Activated T-cell treated with anti-CD3 and anti-CD28 coated beads for 48 hours (primary cell): ENCODE data around the gene DRC7.
"Not testable (repeated sequence)": the region's sequence is repeated elsewhere in the genome, so short reads cannot be mapped to it uniquely, and the experiment has no call there.

Experiments used
- DNase-seq: peaks from one replicate; pipeline ENCODE4 v3.0.0-alpha.2; 2020; ENCODE audit warnings: low read depth

The DRC7 gene

DNA sequence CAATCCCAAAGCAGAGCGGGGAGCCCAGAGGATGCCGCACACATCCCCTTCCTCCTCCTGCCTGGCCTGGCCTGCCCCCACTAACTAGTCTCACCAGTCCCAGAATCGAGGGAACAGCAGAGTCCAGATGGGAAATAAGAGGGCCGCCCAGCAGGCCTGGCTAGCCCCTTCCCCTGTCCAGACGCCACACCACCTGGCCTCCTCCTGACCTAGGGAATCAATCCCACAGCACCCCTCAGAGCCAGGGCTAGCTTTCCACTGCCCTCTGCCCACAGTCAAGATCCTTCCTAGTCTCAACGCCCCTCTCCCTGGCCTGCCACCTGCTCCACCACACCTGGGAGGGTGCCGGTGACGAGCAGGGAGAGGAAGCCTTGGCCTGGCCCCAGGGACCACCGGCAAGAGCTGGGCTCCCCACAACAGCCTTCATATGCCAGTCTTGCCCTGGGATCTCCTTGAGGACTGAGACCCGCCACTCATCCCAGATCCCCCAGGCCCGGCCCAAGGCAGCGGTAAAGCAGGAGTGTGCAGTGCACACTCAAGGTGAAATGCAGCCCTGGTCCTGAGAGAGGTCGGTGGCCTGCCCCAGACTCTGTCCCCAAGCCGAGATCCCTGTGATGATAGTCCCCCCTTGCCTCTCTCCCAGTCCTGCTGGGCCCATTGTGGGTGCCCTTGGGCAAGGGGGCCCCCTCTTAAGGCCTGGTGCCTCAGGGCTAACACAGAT lies 68.8 kb downstream of the DRC7 start:
- no peak for DNase-seq

DNA sequence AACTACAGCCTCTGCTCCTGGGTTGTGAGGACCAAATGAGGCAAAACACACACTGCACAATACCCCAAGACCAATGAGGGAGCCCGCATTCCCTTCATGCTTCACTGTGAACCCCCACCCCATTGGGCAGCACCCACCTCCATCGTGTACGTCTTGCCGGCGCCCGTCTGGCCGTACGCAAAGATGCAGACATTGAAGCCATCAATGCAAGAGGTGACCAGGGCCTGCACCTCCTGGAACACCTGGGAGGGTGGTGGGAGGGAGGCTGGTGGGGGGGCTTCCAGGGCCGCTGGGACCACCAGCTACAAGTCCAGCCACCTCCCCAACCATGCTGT lies 69.4 kb downstream of the DRC7 start:
- no peak for DNase-seq

DNA sequence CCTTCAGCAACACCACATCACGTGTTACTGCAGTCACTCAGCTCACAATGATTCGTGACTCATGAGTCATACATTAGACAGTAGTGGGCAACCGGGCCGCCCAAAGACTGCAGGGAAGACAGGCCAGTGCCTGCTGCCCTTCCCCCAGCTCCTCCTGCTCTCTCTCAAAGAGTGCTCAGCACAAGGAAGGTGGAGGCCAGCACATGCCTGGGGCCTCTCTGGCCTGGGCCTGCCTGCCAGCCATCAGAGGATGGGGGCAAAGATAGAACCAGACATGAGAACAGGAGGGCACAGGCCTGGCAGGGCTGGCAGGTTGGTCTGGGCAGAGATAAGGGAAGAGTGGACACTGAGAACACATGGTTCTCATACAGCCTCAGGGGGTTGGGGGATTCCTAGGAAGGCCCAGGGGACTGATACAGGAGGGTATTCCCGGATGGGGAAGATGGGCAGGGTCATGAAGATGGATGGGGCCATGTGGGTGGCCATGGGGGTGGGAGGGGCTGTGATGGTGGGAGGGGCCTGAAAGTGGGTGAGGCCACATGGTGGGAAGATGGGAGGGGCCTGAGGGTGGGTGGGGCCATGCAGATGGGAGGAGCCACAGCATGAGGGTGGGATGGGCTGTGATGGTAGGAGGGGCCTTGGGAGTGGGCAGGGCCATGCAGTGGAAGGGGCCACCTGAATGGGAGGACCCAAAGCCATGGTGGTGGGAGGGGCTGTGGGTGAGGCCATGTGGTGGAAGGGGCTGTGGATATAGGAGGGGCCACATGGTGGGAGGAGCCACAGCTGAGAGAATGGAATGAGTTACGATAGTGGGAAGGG lies 69.9 kb downstream of the DRC7 start:
- peak; percentile 38 for DNase-seq

DNA sequence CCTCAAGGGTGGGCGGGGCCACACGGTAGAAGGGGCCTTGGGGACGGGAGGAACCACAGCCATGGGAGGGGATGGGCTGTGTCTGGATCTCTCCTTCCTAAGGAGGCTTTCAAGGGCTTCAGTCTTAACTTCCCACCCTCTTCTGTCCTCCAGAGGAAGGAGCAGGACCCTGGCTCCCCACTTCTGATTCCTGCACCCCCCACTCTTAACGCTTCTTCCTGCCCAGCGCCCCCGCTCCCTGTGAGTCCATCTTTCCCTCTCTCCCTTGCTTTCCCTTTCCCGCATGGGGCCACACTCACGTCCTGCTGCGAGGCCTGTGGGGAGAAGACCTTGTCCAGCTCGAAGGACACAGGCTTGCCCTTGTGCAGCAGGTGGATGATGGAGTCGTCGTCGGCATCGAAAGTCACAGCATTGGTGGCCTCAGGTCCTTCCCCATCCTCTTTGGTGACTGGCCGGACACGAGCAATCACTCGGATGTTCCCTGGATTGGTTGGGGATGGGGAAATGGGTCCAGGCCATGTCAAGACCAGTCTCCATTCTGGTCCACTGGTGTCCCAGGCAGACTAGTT lies 70.6 kb downstream of the DRC7 start:
- no peak for DNase-seq

DNA sequence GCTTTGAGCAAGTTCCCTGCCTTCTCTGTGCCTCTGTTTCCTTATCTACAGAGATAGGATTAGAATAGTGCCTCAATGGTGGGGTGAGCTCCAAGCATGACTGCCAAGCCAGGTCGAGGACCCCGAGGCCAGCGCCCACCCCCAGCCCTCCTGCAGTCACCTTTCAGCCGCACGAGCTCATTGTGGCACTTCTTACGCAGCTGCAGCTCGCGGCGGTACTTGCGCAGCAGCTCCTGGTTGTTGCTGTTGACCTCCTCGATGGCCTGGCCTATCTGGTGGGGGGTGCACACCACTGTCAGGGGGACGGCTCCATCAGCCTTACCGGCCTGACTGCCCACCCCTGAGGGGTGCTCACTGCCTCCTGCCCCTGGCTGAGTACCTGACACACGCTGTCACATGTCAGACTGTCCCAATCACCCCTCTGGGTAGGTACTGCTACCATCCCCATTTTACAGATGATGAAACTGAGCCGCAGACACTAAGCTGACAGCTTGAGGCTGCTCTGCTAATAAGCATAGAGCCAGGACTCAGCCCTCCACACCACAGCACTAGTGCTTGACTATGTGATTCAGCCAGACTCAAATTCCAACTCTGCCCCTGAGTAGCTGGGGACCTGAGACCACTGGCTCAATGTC lies 72.2 kb downstream of the DRC7 start:
- DNase-seq, result no peak

DNA sequence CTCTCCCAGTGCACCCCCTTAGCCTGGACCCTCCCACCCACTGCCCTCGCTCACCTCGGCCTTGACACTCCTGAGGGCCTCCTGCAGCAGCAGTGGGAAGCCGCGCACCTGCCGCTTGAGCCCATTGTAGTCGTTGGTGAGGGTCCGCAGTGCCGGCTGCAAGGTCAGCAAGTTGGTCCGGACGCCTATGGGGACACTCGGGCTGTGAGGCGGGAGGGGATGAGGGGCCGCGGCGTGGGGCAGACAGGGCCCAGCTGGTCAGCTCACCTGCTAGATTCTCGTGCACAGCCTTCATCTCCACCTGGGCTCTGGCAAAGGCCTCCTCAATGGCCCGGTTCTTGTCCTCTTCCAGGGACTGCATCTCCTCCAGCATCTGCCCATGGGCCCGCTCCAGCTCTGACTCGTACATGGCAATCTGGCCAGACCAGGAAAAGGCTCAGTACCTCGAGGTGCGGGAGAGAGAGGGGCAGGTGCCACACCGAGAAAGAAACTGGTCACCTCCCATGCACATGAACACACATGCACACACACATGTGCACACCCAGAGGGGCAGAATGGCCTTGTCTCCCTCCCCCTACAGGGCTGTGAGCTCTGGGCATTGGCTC lies 75.0 kb downstream of the DRC7 start:
- no peak for DNase-seq

DNA sequence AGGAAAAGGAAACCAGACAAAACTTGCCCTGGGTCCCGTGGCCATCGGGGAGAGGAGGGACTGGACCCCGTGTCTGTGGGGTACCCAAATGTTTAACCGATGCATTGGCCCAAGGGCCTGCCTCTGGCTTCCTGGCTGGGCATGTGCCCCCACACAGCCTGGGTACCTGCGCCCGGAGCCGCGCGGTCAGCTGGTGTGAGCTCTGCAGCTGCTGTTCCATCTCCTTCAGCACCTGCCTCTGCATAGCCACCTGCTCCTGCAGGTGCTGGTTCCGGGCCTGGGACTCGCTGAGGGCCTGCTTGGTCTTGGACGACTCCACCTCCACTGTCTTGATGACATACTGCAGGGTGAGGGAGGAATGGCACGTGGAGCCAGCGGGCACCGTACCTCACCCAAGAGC lies 75.8 kb downstream of the DRC7 start:
- DNase-seq, result no peak

DNA sequence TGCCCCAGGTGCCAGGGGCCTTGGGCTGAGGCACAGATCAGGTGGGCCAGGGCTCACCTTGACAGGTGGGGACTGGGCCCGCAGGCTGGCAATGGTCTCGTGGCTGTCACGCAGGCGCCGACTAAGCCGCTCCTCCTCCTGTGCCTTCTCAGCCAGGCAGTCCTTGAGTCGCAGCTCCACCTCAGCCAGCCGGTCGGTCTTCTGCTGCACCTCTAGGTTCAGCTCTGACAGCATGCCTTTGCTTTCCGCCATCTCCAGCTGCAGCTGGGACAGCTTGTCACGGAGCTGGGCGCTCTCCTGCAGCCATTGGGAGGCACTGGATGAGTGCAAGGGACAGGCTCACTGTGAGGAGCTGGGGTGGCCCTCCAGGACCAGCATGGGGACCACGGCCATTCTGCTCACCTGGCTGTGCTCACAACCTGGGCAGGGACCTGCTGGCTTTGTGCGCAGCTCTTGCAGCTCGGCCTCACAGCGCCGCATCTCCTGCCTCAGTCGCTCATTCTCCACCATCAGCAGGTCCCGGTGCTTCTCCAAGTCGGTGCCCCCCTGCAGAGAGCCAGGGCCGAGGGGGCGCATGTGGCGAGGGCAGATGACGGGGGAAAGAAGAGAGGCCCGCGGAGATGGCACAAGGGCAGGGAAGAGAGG lies 76.7 kb downstream of the DRC7 start:
- no peak for DNase-seq

DNA sequence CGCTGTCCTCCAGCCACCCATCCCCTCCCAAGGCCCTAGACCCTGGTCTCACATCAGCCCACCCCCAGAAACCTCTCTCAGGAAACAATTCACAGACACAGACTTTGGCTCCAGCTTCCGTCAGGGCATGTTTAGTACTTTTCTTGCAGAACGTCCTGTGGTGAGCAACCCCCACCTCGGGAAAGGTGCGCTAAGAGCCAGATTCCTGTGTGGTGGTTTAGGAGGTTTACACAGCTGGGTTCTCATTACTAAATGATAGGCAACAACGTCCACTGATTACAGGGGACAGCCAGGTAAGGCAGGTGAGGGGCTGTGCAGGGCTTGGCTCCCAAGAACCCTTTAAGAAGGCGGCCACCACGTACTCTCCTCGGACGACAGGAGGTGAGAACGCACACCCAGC lies 78.4 kb downstream of the DRC7 start:
- no peak for DNase-seq

DNA sequence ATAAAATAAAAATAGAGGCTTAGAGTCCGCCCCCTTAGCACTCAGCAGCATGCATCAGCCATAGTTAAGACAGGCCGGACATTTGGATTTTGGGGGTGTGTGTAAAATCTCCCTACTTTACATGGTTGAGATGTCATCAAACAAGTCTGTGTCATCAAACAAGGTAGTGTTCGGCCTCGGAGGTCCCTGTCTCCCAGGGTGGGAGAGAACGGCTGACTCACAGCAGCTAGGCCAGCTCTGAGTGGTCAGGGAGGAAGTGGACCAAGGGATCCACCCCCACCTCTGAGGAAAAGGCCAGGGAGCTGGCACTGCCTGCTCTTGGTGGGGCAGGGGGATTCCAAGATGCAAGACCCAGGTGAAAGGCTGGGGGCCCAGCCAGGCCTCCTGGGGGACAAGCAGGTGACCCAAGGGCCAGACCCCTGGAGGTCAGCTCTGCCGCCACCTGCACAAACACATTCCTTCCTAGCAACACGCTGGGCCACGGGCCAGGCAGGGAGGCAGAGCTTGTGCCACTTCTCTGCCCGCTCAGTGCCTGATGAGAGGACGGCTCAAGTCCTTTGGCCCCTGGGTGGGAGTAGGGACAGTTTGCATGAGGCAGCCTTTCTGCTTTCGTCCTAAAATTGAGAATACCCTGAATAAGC lies 79.2 kb downstream of the DRC7 start:
- DNase-seq, result no peak

DNA sequence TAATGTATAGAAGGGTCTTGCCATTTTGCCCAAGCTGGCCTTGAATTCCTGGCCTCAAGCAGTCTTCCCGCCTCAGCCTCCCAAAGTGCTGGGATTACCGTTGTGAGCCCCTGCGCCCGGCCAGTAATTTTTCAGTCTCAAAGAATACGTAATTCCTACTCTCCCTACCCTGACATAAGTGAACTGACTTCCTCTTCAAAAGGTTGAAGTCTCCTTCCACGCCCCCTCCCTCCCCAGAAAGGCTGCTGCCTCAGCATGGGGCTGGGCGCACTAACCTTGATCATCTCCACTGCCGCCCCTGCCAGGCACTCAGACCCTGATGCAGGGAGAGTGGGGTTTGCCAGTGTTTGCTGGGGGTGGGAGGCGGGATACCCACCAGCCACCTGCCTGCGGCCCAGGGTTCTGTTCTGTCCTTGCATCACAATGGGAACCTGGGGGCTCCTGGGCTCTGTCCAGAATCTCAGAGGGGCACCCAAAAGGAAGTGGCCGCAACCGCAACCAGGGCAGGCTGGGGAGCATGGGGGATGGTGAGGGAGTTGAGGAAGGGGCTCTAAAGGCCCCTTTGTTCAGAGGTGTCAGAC lies 80.2 kb downstream of the DRC7 start:
- no peak for DNase-seq

DNA sequence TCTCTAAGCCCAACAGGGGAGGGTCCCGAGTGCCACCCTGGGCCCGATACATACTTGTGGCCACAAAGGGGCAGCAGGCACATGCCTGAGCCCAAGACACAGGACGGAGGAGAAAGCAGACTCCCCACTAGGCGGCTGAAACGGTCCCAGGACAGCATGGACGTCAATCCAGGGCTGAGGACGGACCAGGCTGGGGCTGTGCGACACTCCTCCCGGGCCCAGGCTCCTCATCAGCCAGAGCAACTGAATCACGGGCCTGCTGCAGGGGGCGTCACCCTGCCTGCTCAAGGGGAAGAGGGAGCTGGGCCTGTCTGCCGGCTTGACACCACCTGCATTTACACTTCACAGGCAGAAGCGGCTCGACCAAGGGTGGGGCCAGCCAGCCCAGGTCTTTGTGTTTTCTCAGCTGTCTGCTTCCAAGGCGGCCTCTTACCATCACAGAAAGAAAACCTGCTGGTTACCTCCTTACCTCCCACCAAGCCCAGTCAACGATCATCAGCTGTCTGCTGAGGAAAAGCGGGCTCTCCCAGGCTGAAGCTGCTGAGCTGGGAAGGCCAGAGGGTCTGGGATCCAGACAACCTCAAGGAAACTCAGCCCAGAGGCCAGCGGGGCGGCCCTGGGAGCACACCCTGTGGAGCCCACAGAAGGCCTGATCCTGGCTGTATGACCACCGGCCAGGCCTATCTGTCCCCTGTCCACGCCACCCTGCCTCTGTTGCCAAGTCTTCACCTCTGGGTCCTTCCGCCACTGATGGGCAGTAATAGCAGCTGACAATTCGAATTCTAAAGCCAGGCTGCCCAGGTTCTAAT lies 81.3 kb downstream of the DRC7 start:
- no peak for DNase-seq

DNA sequence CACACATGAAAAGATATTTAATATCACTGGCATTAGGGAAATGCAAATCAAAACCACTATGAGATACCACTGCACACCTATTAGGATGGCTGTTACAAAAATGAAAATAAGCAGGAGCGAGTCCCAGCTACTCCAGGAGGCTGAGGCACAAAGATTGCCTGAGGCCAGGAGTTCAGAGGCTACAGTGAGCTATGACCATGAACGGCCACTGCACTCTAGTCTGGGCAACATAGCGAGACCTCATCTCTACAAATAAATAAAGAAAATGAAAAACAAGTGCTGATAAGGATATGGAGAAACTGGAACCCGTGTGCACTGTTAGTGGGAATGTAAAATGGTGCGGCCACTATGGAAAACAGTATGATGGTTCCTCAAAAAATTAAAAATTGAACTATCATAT lies 84.1 kb downstream of the DRC7 start:
- no peak for DNase-seq

DNA sequence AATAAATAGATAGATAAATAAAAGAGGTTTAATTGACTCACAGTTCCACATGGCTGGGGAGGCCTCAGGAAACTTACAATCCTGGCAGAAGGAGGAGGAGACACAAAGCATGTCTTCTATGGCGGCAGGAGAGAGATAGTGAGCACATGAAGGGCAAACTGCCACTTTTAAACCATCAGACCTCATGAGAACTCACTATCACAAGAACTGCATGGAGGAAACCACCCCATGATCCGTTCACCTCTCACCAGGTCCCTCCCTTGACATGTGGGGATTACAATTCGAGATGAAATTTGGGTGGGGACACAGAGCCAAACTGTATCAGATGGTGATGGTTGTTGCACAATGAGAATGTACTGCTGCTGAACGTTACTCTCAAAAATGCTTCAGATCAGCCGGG lies 85.2 kb downstream of the DRC7 start:
- not testable (repeated sequence) for DNase-seq

DNA sequence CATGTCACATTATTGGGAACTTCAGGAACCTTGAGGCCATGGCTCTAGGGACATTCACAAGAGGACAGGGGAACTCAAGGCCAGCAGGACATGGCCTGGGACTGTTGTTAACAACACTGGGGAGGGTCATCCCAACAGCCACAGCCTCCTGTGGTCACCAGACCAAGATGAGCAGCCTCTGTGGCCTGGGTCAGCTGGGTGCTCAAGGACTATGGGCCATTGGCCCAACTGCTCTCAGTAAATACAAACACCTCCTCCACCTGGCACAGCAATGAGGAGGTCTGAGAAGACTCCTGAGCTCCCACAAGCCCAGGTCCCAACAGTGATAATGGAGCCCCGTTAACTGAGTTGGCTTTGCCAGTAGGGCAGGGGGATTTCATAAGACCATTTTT lies 86.7 kb downstream of the DRC7 start:
- DNase-seq, result no peak
